ENCODE results near the gene B3GNT8.
"Not testable (repeated sequence)": the region's sequence is repeated elsewhere in the genome, so short reads cannot be mapped to it uniquely, and the experiment has no call there.

DNA sequence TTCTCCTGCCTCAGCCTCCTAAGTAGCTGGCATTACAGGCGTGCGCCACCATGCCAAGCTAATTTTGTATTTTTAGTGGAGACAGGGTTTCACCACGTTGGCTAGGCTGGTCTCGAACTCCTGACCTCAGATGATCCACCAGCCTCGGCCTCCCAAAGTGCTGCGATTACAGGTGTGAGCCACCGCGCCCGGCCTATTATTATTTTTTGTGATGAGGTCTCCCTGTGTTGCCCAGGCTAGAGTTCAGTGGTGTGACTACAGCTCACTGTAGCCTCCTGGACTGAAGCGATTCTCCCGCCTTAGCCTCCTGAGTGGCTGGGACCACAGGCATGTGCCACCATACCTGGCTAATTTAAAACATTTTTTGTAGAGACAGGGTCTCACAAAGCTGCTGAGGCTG is 8.2 kb upstream of the B3GNT8 start:
- TF ChIP-seq, protein P1, sequence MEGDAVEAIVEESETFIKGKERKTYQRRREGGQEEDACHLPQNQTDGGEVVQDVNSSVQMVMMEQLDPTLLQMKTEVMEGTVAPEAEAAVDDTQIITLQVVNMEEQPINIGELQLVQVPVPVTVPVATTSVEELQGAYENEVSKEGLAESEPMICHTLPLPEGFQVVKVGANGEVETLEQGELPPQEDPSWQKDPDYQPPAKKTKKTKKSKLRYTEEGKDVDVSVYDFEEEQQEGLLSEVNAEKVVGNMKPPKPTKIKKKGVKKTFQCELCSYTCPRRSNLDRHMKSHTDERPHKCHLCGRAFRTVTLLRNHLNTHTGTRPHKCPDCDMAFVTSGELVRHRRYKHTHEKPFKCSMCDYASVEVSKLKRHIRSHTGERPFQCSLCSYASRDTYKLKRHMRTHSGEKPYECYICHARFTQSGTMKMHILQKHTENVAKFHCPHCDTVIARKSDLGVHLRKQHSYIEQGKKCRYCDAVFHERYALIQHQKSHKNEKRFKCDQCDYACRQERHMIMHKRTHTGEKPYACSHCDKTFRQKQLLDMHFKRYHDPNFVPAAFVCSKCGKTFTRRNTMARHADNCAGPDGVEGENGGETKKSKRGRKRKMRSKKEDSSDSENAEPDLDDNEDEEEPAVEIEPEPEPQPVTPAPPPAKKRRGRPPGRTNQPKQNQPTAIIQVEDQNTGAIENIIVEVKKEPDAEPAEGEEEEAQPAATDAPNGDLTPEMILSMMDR (IDR thresholded peaks at IDR 0.05), result not testable (repeated sequence)
- not testable (repeated sequence) for TF ChIP-seq POLR2A (IDR thresholded peaks at IDR 0.05)

Data from body of pancreas (tissue), 4 donors.